Vagina (tissue), 2 donors: ENCODE measurements around the gene TSPAN15. TPM values are rescaled to one million over a fixed set of nuclear protein-coding genes. Genes with fewer than 3 reads are reported as not detected.

ENCODE experiments used
- DNase-seq, 2 donors: peaks; one replicate each; pipeline ENCODE4 v3.0.0-alpha.2; 2017; ENCODE audit errors: extremely low spot score in 2 of 2
- H3K27ac ChIP-seq: fragments of 200-600 bp; sonication (generic); one replicate; pipeline ENCODE4 v1.5.1; 2019
- H3K27me3 ChIP-seq: fragments of 200-600 bp; sonication (generic); one replicate; pipeline ENCODE4 v1.5.1; 2019
- H3K36me3 ChIP-seq, 2 donors: fragments of 200-600 bp; sonication (generic); one replicate each; pipeline ENCODE4 v1.5.1; 2017 to 2019
- H3K4me1 ChIP-seq: fragments of 200-600 bp; sonication (generic); one replicate; pipeline ENCODE4 v1.5.1; 2019
- H3K4me3 ChIP-seq, 2 donors: fragments of 200-600 bp; sonication (generic); 1 replicate in 1 of 2; 2 replicates in 1 of 2; pipeline ENCODE4 v1.5.1; 2016 to 2019
- H3K9me3 ChIP-seq: fragments of 200-600 bp; sonication (generic); one replicate; pipeline ENCODE4 v1.5.1; 2019
- POLR2A ChIP-seq, 2 donors: fragments of 450-650 bp; IDR thresholded peaks; one replicate each; pipeline ENCODE4 v1.6.1; 2017; ENCODE audit warnings: antibody characterized with exemption in 2 of 2, mild to moderate bottlenecking in 2 of 2, moderate library complexity in 2 of 2
- POLR2AphosphoS5 ChIP-seq, 2 donors: sonication (generic); formaldehyde crosslinking; IDR thresholded peaks; one replicate each; pipeline ENCODE4 v1.9.0; 2017; ENCODE audit warnings: antibody characterized with exemption in 2 of 2, mild to moderate bottlenecking in 2 of 2, low read depth in 1 of 2; ENCODE audit not compliant: insufficient read depth in 1 of 2
- intact Hi-C: fragments of 100-400 bp; cut with DNase I; formaldehyde crosslinking; loops from one replicate; pipeline ENCODE4 v1.15.1; 2023
- total RNA-seq: library from RNA; depleted of rRNA; stranded (reverse); fragments of >200 nt; gene quantifications from one replicate; pipeline ENCODE4 v1.2.3, GENCODE V29; 2016
- TF ChIP-seq, protein P1 (sequence below), 3 experiments: fragments of 450-650 bp in 2 of 3; fragments of 200-600 bp in 1 of 3; sonication (generic) in 1 of 3; IDR thresholded peaks; one replicate each; pipeline ENCODE4 v1.5.1; 2017 to 2019; ENCODE audit warnings: antibody characterized with exemption in 3 of 3, mild to moderate bottlenecking in 2 of 3, moderate library complexity in 2 of 3

The TSPAN15 gene
- total RNA-seq, 1 donor from 2014 or later = 26.5 TPM

- no peaks in the 10 kb centered on the region for H3K36me3 ChIP-seq
- TF ChIP-seq POLR2A (IDR thresholded peaks at IDR 0.05) (no peak), POLR2AphosphoS5 (IDR thresholded peaks at IDR 0.05; ENCODE audit: insufficient read depth in 1 of 2, low read depth in 1 of 2) (no peak)
- TF ChIP-seq, protein P1, sequence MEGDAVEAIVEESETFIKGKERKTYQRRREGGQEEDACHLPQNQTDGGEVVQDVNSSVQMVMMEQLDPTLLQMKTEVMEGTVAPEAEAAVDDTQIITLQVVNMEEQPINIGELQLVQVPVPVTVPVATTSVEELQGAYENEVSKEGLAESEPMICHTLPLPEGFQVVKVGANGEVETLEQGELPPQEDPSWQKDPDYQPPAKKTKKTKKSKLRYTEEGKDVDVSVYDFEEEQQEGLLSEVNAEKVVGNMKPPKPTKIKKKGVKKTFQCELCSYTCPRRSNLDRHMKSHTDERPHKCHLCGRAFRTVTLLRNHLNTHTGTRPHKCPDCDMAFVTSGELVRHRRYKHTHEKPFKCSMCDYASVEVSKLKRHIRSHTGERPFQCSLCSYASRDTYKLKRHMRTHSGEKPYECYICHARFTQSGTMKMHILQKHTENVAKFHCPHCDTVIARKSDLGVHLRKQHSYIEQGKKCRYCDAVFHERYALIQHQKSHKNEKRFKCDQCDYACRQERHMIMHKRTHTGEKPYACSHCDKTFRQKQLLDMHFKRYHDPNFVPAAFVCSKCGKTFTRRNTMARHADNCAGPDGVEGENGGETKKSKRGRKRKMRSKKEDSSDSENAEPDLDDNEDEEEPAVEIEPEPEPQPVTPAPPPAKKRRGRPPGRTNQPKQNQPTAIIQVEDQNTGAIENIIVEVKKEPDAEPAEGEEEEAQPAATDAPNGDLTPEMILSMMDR (IDR thresholded peaks at IDR 0.05) = no peak
- H3K27ac ChIP-seq = no peak overlapping the region
- H3K9me3 ChIP-seq = no peaks in the 10 kb centered on the region
- intact Hi-C loops = no loop called here
- H3K4me1 ChIP-seq = peaks cover 42% of the 10 kb centered on the region
- no peaks in the 10 kb centered on the region for H3K27me3 ChIP-seq
- DNase-seq = no peak
- no peak overlapping the region for H3K4me3 ChIP-seq
These were observed 10.2 kb downstream of the TSPAN15 start for GRCh38 chr10:69461243-69462025.

DNA sequence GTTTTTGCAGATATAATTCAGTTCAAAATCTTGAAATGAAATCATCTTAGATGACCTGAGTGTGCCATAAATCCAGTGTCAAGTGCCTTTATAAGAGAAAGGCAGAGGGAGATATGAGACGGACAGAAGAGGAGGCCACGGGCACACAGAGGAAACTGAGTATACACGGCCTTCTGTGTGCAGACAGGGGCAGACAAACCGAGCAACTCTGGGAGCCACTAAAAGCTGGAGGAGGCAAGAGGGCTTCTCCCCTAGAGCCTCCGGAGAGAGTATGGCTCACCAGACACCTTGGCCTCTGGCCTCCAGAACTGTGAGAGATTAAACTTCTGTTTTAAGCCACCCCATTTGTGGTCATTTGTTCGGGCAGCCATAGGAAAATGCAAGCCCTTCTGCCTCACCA is 12.6 kb downstream of the TSPAN15 start:
- Histone ChIP-seq H3K4me1 (peaks cover 42% of the 10 kb centered on the region), H3K27ac (peak overlapping the region; percentile 62)

GRCh38 chr10:69464401-69464800 is 13.1 kb downstream of the TSPAN15 start:
- Histone ChIP-seq H3K9me3 (no peaks in the 10 kb centered on the region), H3K36me3 (no peaks in the 10 kb centered on the region), H3K4me1 (peaks cover 42% of the 10 kb centered on the region), H3K4me3 (no peak overlapping the region), H3K27me3 (no peaks in the 10 kb centered on the region), H3K27ac (peak overlapping the region; percentile 62)
- intact Hi-C loops = no loop called here
- TF ChIP-seq POLR2A (IDR thresholded peaks at IDR 0.05) (no peak), POLR2AphosphoS5 (IDR thresholded peaks at IDR 0.05; ENCODE audit: insufficient read depth in 1 of 2, low read depth in 1 of 2) (no peak)
- TF ChIP-seq, protein P1 (IDR thresholded peaks at IDR 0.05) = no peak
- no peak for DNase-seq

More for the DNA sequence above, 12.6 kb downstream of the TSPAN15 start:
- no peak for TF ChIP-seq POLR2AphosphoS5 (IDR thresholded peaks at IDR 0.05; ENCODE audit: insufficient read depth in 1 of 2, low read depth in 1 of 2)
- H3K27me3 ChIP-seq = no peaks in the 10 kb centered on the region
- no peak overlapping the region for H3K4me3 ChIP-seq
- no peaks in the 10 kb centered on the region for H3K9me3 ChIP-seq
- H3K36me3 ChIP-seq = no peaks in the 10 kb centered on the region
- no peak for DNase-seq
- intact Hi-C loops = no loop called here

GRCh38 chr10:69464801-69465401 is 13.6 kb downstream of the TSPAN15 start:
- Histone ChIP-seq H3K36me3 (no peaks in the 10 kb centered on the region), H3K4me3 (no peak overlapping the region), H3K4me1 (peaks cover 42% of the 10 kb centered on the region), H3K27me3 (no peaks in the 10 kb centered on the region), H3K9me3 (no peaks in the 10 kb centered on the region), H3K27ac (peak overlapping the region; percentile 62)
- TF ChIP-seq, protein P1 (IDR thresholded peaks at IDR 0.05) = no peak
- TF ChIP-seq POLR2A (IDR thresholded peaks at IDR 0.05) (no peak), POLR2AphosphoS5 (IDR thresholded peaks at IDR 0.05; ENCODE audit: insufficient read depth in 1 of 2, low read depth in 1 of 2) (no peak)
- intact Hi-C loops = no loop called here
- DNase-seq = no peak

- TF ChIP-seq POLR2AphosphoS5 (IDR thresholded peaks at IDR 0.05; ENCODE audit: insufficient read depth in 1 of 2, low read depth in 1 of 2) (no peak), POLR2A (IDR thresholded peaks at IDR 0.05) (no peak)
- TF ChIP-seq, protein P1 (IDR thresholded peaks at IDR 0.05) = no peak
- H3K27ac ChIP-seq = peak overlapping the region; percentile 62
- H3K9me3 ChIP-seq = no peaks in the 10 kb centered on the region
- H3K4me1 ChIP-seq = peaks cover 35% of the 10 kb centered on the region
- intact Hi-C loops = no loop called here
- H3K27me3 ChIP-seq = no peaks in the 10 kb centered on the region
- no peaks in the 10 kb centered on the region for H3K36me3 ChIP-seq
- DNase-seq = no peak
- no peak overlapping the region for H3K4me3 ChIP-seq
These were observed 14.3 kb downstream of the TSPAN15 start for GRCh38 chr10:69465457-69466157.
